NCI-H1092 (cell line): ENCODE measurements around the gene MAP3K5.

Experiments used
- DNase-seq: peaks from one replicate; lab custom pipeline; 2025; lab: John Stamatoyannopoulos, UW

MAP3K5 gene

GRCh38 chr6:136511926-136512325 lies 280.4 kb downstream of the MAP3K5 start:
- no peak for DNase-seq

DNA sequence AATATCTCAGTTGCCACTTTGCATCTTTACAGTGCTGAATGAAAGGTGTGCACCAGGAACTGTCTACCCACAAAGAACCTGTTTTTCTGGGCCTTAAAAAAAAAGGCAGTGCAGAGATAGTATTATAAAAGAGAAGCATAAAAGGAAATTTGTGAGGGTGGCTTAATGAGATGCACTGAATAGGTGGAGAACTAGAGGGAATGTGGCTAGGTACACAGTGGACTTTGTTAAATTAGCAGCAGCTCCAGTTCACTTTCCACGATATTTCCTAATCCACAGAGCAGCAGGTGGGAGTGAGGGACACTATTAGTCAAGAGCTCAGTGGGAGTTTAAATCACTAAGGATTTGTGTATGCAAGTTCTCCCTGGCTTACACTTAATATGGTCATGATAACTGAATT lies 280.9 kb downstream of the MAP3K5 start:
- DNase-seq: no peak

- DNase-seq: no peak
These were observed 281.5 kb downstream of the MAP3K5 start for GRCh38 chr6:136510782-136511181.

- DNase-seq: no peak
These were observed 282.0 kb downstream of the MAP3K5 start for GRCh38 chr6:136510299-136510698.

- no peak for DNase-seq
These were observed 283.4 kb downstream of the MAP3K5 start for GRCh38 chr6:136508725-136509392.
